Brain pericyte (primary cell): ENCODE data around the gene ALPK3.
"Not testable (repeated sequence)": the region's sequence is repeated elsewhere in the genome, so short reads cannot be mapped to it uniquely, and the experiment has no call there.

Experiments used
- DNase-seq: peaks from one replicate; pipeline ENCODE4 v3.0.0-alpha.2; 2012; ENCODE audit warnings: low read depth, low spot score

Gene ALPK3

GRCh38 chr15:84824260-84825007, 7.3 kb downstream of the ALPK3 start:
- DNase-seq = no peak

GRCh38 chr15:84826369-84826823, 9.2 kb downstream of the ALPK3 start:
- no peak for DNase-seq

DNA sequence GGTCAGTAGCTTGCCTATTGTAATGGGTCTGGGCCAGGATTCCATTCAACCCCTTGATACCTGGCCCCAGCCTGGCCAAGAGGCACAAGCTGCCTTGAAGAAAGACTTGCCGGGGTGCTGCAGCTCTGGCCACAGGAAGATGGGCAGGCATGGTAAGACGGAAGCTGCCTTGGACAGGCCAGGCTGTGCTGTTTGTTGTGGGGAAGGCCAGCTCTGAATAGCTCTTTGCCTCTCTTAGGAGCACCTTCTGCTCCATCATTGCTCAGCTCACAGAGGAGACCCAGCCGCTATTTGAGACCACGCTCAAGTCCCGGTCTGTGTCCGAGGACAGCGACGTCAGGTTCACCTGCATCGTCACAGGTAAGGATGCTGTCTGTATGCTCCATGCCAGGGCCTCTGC, 10.1 kb downstream of the ALPK3 start:
- no peak for DNase-seq

- DNase-seq = no peak
These were observed 11.1 kb downstream of the ALPK3 start for GRCh38 chr15:84828086-84828908.

DNA sequence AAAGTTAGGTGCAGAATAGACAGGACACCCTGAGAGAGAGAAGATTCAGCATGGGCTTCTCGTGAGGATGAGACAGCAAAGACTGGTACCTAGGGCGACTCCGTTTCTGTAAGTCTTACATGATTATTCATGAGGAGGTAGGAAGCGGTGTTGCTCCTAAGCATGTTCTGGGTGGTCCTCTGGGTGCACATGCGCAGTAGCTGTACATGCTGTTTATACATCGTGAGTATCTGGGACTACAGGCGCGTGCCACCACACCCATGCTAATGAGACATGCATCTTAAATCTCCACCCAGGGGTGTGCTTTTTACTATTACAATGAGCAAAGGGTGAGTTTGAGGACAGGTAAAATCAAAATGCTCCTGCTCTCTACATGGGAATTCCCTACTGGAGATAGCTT, 12.3 kb downstream of the ALPK3 start:
- no peak for DNase-seq

GRCh38 chr15:84830036-84830435, 12.9 kb downstream of the ALPK3 start:
- no peak for DNase-seq

DNA sequence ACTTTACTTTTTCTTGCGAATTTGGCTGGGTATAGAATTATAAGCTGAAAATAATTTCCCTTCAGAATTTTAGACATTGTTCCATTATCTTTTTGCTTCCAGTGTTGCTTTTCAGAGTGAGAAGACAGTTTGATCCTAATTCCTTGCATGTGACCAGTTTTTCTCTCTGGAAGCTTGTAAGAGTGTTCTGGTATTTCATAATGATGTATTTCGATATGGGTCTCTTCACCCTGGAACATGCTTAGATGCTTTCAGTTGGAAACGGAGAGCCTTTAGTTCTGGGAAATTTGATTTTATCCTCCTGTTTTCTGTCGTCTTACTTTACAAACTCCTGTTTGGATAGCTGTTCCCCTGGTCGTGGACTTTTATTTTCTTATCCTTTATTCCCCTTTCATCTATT, 13.9 kb downstream of the ALPK3 start:
- no peak for DNase-seq

- no peak for DNase-seq
These were observed 14.5 kb downstream of the ALPK3 start for GRCh38 chr15:84831613-84832012.

GRCh38 chr15:84832448-84833040, 15.4 kb downstream of the ALPK3 start:
- DNase-seq = no peak

DNA sequence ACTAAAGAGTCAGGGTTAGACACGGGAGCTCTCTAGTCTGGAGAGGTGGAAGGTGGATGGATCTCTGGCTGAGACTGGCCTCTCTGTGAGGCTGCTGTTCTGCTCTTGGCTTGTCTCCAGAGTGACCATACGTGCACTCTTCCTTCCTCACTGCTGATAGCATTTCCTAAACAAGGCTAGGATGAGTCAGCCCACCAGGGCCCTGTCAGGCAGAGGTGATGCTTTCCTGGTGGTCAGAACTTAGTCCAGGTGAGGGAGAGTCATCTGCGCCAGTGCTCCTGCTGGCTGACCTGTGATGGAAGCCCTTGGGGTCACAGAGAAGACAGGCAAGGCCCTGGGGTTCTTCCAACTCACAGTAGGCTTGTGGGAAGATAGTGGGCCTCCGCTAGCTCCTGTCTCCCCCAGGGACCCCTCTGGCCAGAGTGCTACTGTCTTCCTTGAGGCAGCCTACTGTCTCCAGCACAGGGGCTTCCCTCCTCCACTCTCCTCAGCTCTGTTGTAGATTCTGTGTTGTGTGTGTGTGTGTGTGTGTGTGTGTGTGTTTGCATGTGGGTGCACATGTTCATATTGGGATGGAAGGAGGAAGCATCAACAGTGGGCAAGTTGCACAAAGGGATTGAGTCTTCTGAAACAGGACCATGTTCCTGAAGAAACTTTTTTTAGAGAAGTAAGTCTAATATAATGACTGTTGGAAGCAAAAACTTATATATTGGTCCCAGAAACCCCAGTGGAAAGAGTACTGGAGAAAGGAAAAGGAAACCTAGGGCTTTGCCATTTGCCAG, 16.5 kb downstream of the ALPK3 start:
- DNase-seq = no peak

GRCh38 chr15:84834229-84834955, 17.2 kb downstream of the ALPK3 start:
- DNase-seq = no peak

GRCh38 chr15:84834969-84835368, 17.8 kb downstream of the ALPK3 start:
- no peak for DNase-seq

- DNase-seq = no peak
These were observed 18.6 kb downstream of the ALPK3 start for GRCh38 chr15:84835661-84836337.

GRCh38 chr15:84836844-84837243, 19.7 kb downstream of the ALPK3 start:
- no peak for DNase-seq

- no peak for DNase-seq
These were observed 22.6 kb downstream of the ALPK3 start for GRCh38 chr15:84839714-84840113.

DNA sequence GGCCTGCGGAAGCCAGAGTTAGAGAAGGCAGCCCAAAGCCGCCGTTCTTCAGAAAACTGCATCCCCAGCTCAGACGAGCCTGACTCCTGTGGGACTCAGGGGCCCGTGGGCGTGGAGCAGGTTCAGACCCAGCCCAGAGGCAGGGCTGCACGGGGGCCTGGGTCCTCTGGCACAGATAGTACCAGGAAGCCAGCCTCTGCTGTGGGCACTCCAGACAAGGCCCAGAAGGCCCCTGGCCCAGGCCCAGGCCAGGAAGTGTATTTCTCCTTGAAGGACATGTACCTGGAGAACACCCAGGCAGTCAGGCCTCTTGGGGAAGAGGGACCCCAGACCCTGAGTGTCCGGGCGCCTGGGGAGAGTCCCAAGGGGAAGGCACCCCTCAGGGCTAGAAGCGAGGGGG, 23.1 kb downstream of the ALPK3 start:
- DNase-seq = no peak

GRCh38 chr15:84840741-84841429, 23.7 kb downstream of the ALPK3 start:
- DNase-seq = no peak

DNA sequence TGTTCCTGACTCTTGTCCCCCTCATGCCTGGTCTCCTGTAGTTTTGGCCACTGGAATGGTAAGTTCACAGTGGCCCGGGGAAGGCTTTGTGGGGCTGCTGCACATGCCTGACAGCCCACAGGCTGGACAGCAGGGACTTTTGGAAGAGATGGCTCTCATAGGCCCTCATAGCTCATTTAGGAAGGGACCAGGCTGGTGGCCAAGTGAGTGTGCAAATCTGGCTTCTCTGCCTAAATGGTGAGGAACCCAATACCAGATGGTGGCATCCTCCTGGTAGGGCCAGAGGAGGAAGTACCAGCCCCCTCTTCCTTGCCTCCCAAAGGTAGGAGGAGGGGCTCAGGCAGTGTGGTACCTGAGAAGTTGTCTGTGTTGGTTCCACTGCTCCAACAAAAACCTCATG, 25.6 kb downstream of the ALPK3 start:
- DNase-seq = no peak

GRCh38 chr15:84844964-84845363, 27.8 kb downstream of the ALPK3 start:
- no peak for DNase-seq

- not testable (repeated sequence) for DNase-seq
These were observed 28.5 kb downstream of the ALPK3 start for GRCh38 chr15:84845631-84846030.
